Type B pancreatic cell (in vitro differentiated cells): Measurements from ENCODE around the gene AMIGO1. TPM values are rescaled to one million over a fixed set of nuclear protein-coding genes. Genes with fewer than 3 reads are reported as not detected.

Experiments
- DNase-seq: peaks from one replicate; pipeline ENCODE4 v3.0.0; 2021; ENCODE audit warnings: mixed read lengths; ENCODE audit not compliant: unreplicated experiment; ENCODE audit errors: extremely low spot score
- H3K27ac Mint-ChIP-seq: 2 replicates; pipeline ENCODE4 v1.8.0; 2021; ENCODE audit warnings: mild to moderate bottlenecking, mixed read lengths
- H3K27me3 Mint-ChIP-seq: 2 replicates; pipeline ENCODE4 v1.8.0; 2021; ENCODE audit warnings: mixed read lengths
- H3K36me3 Mint-ChIP-seq: 2 replicates; pipeline ENCODE4 v1.8.0; 2021; ENCODE audit warnings: mixed read lengths
- H3K4me1 Mint-ChIP-seq: one replicate; pipeline ENCODE4 v1.8.0; 2021; ENCODE audit warnings: mixed read lengths; ENCODE audit not compliant: unreplicated experiment
- H3K4me3 Mint-ChIP-seq: 2 replicates; pipeline ENCODE4 v1.8.0; 2021; ENCODE audit warnings: mild to moderate bottlenecking, mixed read lengths
- H3K9me3 Mint-ChIP-seq: 2 replicates; pipeline ENCODE4 v1.8.0; 2021; ENCODE audit warnings: mixed read lengths
- CTCF ChIP-seq: fragments of 200-600 bp; sonication (generic); conservative IDR thresholded peaks from 2 replicates; pipeline ENCODE4 v1.5.0; 2021; ENCODE audit warnings: antibody characterized with exemption, mild to moderate bottlenecking
- long read RNA-seq: library from polyadenylated mRNA; unstranded; transcript quantifications from one replicate; pipeline ENCODE4 v2.0.0, GENCODE V29; 2020
- total RNA-seq: library from RNA; stranded (reverse); gene quantifications from 2 replicates; pipeline ENCODE4 v1.2.1, GENCODE V29; 2021; ENCODE audit warnings: low replicate concordance

The AMIGO1 gene
- 5.4 and 6.1 TPM in 2 replicates for total RNA-seq
- long read RNA-seq, partial matches to known transcripts = 1 of 6 reads
- long read RNA-seq, other reads (novel, unspliced or antisense) = 5 of 6 reads

- peak within 1 kb of the TSS; percentile 94 for H3K4me3 Mint-ChIP-seq
- DNase-seq = no peak
- peaks cover 22% of the 10 kb centered on the region for H3K4me1 Mint-ChIP-seq
- H3K27me3 Mint-ChIP-seq = peaks cover 28% of the 10 kb centered on the region
- H3K36me3 Mint-ChIP-seq = no peaks in the 10 kb centered on the region
- TF ChIP-seq CTCF = no peak
- H3K27ac Mint-ChIP-seq = peak within 1 kb of the TSS; percentile 55
- no peaks in the 10 kb centered on the region for H3K9me3 Mint-ChIP-seq
These were observed at the start of gene AMIGO1 for GRCh38 chr1:109509176-109510134. Gene AMIGO1, minus strand, starts transcription at chr1:109509727. Its CDS starts 815 bp downstream, at chr1:109508912.

GRCh38 chr1:109557520-109557919 is 48.0 kb upstream of the AMIGO1 start:
- Mint-ChIP-seq H3K4me1 (peaks cover 23% of the 10 kb centered on the region), H3K9me3 (no peaks in the 10 kb centered on the region), H3K4me3 (no peak overlapping the region), H3K27ac (no peak overlapping the region), H3K36me3 (no peaks in the 10 kb centered on the region), H3K27me3 (no peaks in the 10 kb centered on the region)
- DNase-seq = no peak
- TF ChIP-seq CTCF = no peak

- H3K27ac Mint-ChIP-seq = no peak overlapping the region
- H3K9me3 Mint-ChIP-seq = no peaks in the 10 kb centered on the region
- TF ChIP-seq CTCF = no peak
- no peak for DNase-seq
- no peak overlapping the region for H3K4me3 Mint-ChIP-seq
- H3K27me3 Mint-ChIP-seq = no peaks in the 10 kb centered on the region
- H3K4me1 Mint-ChIP-seq = peaks cover 19% of the 10 kb centered on the region
- no peaks in the 10 kb centered on the region for H3K36me3 Mint-ChIP-seq
These were observed 47.0 kb upstream of the AMIGO1 start for GRCh38 chr1:109556563-109556962.

GRCh38 chr1:109548321-109549267 is 39.1 kb upstream of the AMIGO1 start, which contains the start of gene GNAI3:
Gene GNAI3, plus strand, starts transcription at chr1:109548615. Its CDS starts 106 bp downstream, at chr1:109548721.
- Mint-ChIP-seq H3K36me3 (no peaks in the 10 kb centered on the region), H3K4me3 (peak within 1 kb of the TSS; percentile 96), H3K4me1 (peaks cover 31% of the 10 kb centered on the region), H3K27me3 (peaks cover 3% of the 10 kb centered on the region), H3K27ac (peak within 1 kb of the TSS; percentile 95), H3K9me3 (no peaks in the 10 kb centered on the region)
- TF ChIP-seq CTCF = no peak
- peak; percentile 92 for DNase-seq
